ENCODE measurements around the gene FKBP4.
A peak's percentile ranks its signal among the peaks of the same experiment; 100 is the strongest.

GRCh38 chr12:2752676-2753371 lies 41.9 kb upstream of the FKBP4 start:
- TF ChIP-seq CTCF (IDR thresholded peaks at IDR 0.05) (peak in 2 of 6 experiments; percentile 7 to 14), POLR2A (IDR thresholded peaks at IDR 0.05) (no peak), POLR2AphosphoS5 (IDR thresholded peaks at IDR 0.05) (no peak), EP300 (IDR thresholded peaks at IDR 0.05) (no peak)

Measured in upper lobe of left lung (tissue), 4 donors.